Esophagus muscularis mucosa (tissue), 3 donors: Measurements from ENCODE around the gene ATXN10.

ENCODE experiments used
- EP300 ChIP-seq: sonication (generic); formaldehyde crosslinking; IDR thresholded peaks from one replicate; pipeline ENCODE4 v1.6.1; 2017; ENCODE audit warnings: antibody characterized with exemption
- TF ChIP-seq, protein P1 (sequence below), 3 experiments: fragments of 200-600 bp in 2 of 3; fragments of 450-650 bp in 1 of 3; sonication (generic) in 2 of 3; IDR thresholded peaks; one replicate each; pipeline ENCODE4 v1.5.1; 2017 to 2019; ENCODE audit warnings: antibody characterized with exemption in 3 of 3, mild to moderate bottlenecking in 2 of 3, moderate library complexity in 1 of 3

DNA sequence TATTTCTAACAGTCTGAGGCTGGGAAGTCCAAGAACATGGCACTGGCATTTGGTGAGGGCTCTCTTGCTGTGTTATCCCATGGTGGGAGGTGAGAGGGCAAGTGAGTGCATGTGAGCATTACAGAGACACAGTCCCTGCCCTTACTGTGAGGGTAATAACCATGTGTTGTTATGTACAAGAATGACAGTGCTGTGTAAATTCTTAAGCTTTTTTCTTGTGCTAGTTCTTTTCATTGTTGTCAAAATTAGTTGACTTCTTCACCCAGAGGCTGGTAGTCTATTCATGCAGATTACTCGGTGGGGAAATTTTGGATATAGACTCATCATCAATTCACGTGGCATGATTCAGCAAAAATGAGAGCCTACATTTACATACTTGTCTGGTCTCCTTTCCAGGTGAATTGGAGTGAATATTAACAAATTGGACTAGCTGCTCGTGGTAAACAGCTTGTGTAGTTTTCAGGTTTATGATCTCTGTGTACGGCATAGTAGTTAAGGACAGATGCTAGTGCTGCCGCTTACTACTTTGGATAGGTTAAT lies 49.3 kb downstream of the ATXN10 start:
- no peak for TF ChIP-seq EP300
- TF ChIP-seq, protein P1, sequence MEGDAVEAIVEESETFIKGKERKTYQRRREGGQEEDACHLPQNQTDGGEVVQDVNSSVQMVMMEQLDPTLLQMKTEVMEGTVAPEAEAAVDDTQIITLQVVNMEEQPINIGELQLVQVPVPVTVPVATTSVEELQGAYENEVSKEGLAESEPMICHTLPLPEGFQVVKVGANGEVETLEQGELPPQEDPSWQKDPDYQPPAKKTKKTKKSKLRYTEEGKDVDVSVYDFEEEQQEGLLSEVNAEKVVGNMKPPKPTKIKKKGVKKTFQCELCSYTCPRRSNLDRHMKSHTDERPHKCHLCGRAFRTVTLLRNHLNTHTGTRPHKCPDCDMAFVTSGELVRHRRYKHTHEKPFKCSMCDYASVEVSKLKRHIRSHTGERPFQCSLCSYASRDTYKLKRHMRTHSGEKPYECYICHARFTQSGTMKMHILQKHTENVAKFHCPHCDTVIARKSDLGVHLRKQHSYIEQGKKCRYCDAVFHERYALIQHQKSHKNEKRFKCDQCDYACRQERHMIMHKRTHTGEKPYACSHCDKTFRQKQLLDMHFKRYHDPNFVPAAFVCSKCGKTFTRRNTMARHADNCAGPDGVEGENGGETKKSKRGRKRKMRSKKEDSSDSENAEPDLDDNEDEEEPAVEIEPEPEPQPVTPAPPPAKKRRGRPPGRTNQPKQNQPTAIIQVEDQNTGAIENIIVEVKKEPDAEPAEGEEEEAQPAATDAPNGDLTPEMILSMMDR (IDR thresholded peaks at IDR 0.05), result no peak
